Mesendoderm (in vitro differentiated cells): Measurements from ENCODE around the gene SNX8.
"Not testable (repeated sequence)": the region's sequence is repeated elsewhere in the genome, so short reads cannot be mapped to it uniquely, and the experiment has no call there.

Experiments used
- DNase-seq: peaks from one replicate; pipeline ENCODE4 v3.0.0; 2013
- H2AK5ac ChIP-seq: 2 replicates; pipeline ENCODE4 v1.6.1; 2013; ENCODE audit warnings: low read length, inconsistent platforms
- H2BK120ac ChIP-seq: 2 replicates; pipeline ENCODE4 v1.6.1; 2013; ENCODE audit warnings: low read depth, mild to moderate bottlenecking, low read length, moderate library complexity, mixed read lengths
- H2BK15ac ChIP-seq: replicated peaks from 2 replicates; pipeline ENCODE4 v1.6.1; 2013; ENCODE audit warnings: low read depth, mild to moderate bottlenecking, moderate library complexity
- H2BK5ac ChIP-seq: 2 replicates; pipeline ENCODE4 v1.6.1; 2013; ENCODE audit warnings: low read length, inconsistent platforms
- H3K18ac ChIP-seq: 2 replicates; pipeline ENCODE4 v1.6.1; 2013; ENCODE audit warnings: mild to moderate bottlenecking, low read length, mixed read lengths
- H3K23ac ChIP-seq: one replicate; pipeline ENCODE4 v1.6.1; 2013; ENCODE audit warnings: low read length
- H3K27ac ChIP-seq: 2 replicates; pipeline ENCODE4 v1.5.1; 2013; ENCODE audit warnings: low read depth, mild to moderate bottlenecking, inconsistent platforms, low read length, moderate library complexity
- H3K27me3 ChIP-seq: 2 replicates; pipeline ENCODE4 v1.6.1; 2013; ENCODE audit warnings: low read length, control low read depth, mild to moderate bottlenecking, inconsistent platforms; ENCODE audit not compliant: insufficient read depth, poor library complexity
- H3K36me3 ChIP-seq: 2 replicates; pipeline ENCODE4 v1.6.1; 2013; ENCODE audit warnings: low read length, inconsistent platforms; ENCODE audit not compliant: control insufficient read depth, insufficient read depth
- H3K4ac ChIP-seq: one replicate; pipeline ENCODE4 v1.6.1; 2013; ENCODE audit warnings: low read depth, mild to moderate bottlenecking, low read length, moderate library complexity
- H3K4me1 ChIP-seq: 2 replicates; pipeline ENCODE4 v1.6.1; 2013; ENCODE audit warnings: low read depth, low read length, inconsistent platforms; ENCODE audit not compliant: control insufficient read depth
- H3K4me2 ChIP-seq: 2 replicates; pipeline ENCODE4 v1.6.1; 2013; ENCODE audit warnings: low read length
- H3K4me3 ChIP-seq: 2 replicates; pipeline ENCODE4 v1.5.1; 2013; ENCODE audit warnings: mild to moderate bottlenecking, low read length
- H3K56ac ChIP-seq: one replicate; pipeline ENCODE4 v1.6.1; 2013; ENCODE audit warnings: low read length
- H3K79me1 ChIP-seq: 2 replicates; pipeline ENCODE4 v1.6.1; 2013; ENCODE audit warnings: low read length, inconsistent platforms
- H3K79me2 ChIP-seq: 2 replicates; pipeline ENCODE4 v1.6.1; 2013; ENCODE audit warnings: mild to moderate bottlenecking, low read length; ENCODE audit not compliant: control insufficient read depth, insufficient read depth
- H3K9ac ChIP-seq: 2 replicates; pipeline ENCODE4 v1.6.1; 2013; ENCODE audit warnings: low read length, inconsistent platforms
- H4K5ac ChIP-seq: one replicate; pipeline ENCODE4 v1.6.1; 2013; ENCODE audit warnings: low read length
- H4K8ac ChIP-seq: one replicate; pipeline ENCODE4 v1.6.1; 2013; ENCODE audit warnings: low read depth, mild to moderate bottlenecking, control low read depth, low read length, moderate library complexity
- WGBS: extraction: QIAGEN DNeasy Blood & Tissue Kit; methylation state at CpG from one replicate; pipeline ENCODE4 v1.1.7; 2013; ENCODE audit warnings: low lambda C conversion rate, missing lambda C conversion rate; ENCODE audit not compliant: insufficient coverage; ENCODE audit errors: extremely low coverage; 5-methylcytosine and 5-hydroxymethylcytosine counted together

The SNX8 gene

GRCh38 chr7:2305258-2305657 lies 9.0 kb downstream of the SNX8 start:
- H3K27me3 ChIP-seq, H2BK120ac ChIP-seq, H3K18ac ChIP-seq, H2BK15ac ChIP-seq, H3K27ac ChIP-seq, H3K56ac ChIP-seq, H3K79me1 ChIP-seq, H2BK5ac ChIP-seq, H3K9ac ChIP-seq, H3K4me3 ChIP-seq, H4K5ac ChIP-seq, H2AK5ac ChIP-seq, H3K79me2 ChIP-seq, H3K36me3 ChIP-seq, H3K23ac ChIP-seq, H3K4ac ChIP-seq, H4K8ac ChIP-seq, H3K4me1 ChIP-seq, DNase-seq, H3K4me2 ChIP-seq: not testable (repeated sequence)
- WGBS, result no CpG with 5 or more reads among the region's 6 CpGs

DNA sequence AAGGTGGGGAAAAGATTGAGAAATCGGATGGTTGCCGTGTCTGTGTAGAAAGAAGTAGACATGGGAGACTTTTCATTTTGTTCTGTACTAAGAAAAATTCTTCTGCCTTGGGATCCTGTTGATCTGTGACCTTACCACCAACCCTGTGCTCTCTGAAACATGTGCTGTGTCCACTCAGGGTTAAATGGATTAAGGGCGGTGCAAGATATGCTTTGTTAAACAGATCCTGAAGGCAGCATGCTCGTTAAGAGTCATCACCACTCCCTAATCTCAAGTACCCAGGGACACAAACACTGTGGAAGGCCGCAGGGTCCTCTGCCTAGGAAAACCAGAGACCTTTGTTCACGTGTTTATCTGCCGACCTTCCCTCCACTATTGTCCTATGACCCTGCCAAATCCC lies 10.7 kb downstream of the SNX8 start:
- not testable (repeated sequence) for H3K27me3 ChIP-seq, H3K4me2 ChIP-seq, H3K23ac ChIP-seq, H3K18ac ChIP-seq, H3K27ac ChIP-seq, H2AK5ac ChIP-seq, DNase-seq, H2BK5ac ChIP-seq, H3K79me2 ChIP-seq, H2BK120ac ChIP-seq, H3K56ac ChIP-seq, H4K5ac ChIP-seq, H3K4me3 ChIP-seq, H3K79me1 ChIP-seq, H2BK15ac ChIP-seq, H3K9ac ChIP-seq, H4K8ac ChIP-seq, H3K36me3 ChIP-seq, H3K4me1 ChIP-seq, H3K4ac ChIP-seq
- no CpG with 5 or more reads among the region's 7 CpGs for WGBS

DNA sequence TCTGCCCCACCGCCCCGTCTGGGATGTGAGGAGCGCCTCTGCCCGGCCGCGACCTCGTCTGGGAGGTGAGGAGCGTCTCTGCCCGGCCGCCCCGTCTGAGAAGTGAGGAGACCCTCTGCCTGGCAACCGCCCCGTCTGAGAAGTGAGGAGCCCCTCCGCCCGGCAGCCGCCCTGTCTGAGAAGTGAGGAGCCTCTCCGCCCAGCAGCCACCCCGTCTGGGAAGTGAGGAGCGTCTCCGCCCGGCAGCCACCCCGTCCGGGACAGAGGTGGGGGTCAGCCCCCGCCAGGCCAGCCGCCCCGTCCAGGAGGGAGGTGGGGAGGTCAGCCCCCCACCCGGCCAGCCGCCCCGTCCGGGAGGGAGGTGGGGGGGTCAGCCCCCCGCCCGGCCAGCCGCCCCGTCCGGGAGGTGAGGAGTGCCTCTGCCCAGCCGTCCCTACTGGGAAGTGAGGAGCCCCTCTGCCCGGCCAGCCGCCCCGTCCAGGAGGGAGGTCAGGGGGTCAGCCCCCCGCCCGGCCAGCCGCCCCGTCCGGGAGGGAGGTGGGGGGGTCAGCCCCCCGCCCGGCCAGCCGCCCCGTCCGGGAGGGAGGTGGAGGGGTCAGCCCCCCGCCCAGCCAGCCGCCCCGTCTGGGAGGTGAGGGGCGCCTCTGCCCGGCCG lies 11.4 kb downstream of the SNX8 start:
- H2BK15ac ChIP-seq, H3K27me3 ChIP-seq, DNase-seq, H3K4ac ChIP-seq, H3K4me2 ChIP-seq, H2BK120ac ChIP-seq, H4K8ac ChIP-seq, H3K9ac ChIP-seq, H3K36me3 ChIP-seq, H3K4me3 ChIP-seq, H3K79me1 ChIP-seq, H3K56ac ChIP-seq, H3K4me1 ChIP-seq, H3K27ac ChIP-seq, H3K18ac ChIP-seq, H2BK5ac ChIP-seq, H3K23ac ChIP-seq, H2AK5ac ChIP-seq, H4K5ac ChIP-seq, H3K79me2 ChIP-seq: not testable (repeated sequence)
- no CpG with 5 or more reads among the region's 55 CpGs for WGBS

DNA sequence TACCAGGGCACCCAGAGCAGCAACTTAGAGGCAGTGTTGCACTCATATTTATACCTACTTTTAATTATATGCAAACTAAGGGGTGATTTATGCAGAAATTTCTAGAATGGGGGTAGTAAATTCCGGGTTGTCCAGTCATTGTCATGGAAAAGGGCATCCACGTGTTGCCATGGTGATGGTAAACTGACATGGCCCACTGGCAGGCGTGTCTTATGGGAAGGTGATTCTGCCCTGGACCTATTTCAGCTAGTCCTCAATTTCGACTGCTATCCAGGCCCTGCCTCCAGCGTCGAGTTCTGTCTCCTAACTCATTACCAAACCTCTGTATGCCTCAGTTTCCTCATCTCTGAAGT lies 12.8 kb downstream of the SNX8 start:
- peak; percentile 86 for DNase-seq
- Histone ChIP-seq H3K9ac (no peak overlapping the region), H3K27ac (peak overlapping the region; percentile 17)

GRCh38 chr7:2299870-2300512 lies 14.2 kb downstream of the SNX8 start:
- Histone ChIP-seq H4K8ac (no peak overlapping the region), H3K36me3 (no peaks in the 10 kb centered on the region), H3K23ac (no peak overlapping the region), H2AK5ac (no peak overlapping the region), H2BK120ac (no peak overlapping the region), H2BK15ac (no peak overlapping the region), H3K4ac (no peak overlapping the region), H3K18ac (no peak overlapping the region), H3K27ac (no peak overlapping the region), H3K79me2 (no peaks in the 10 kb centered on the region), H2BK5ac (no peak overlapping the region), H3K9ac (no peak overlapping the region), H3K4me3 (no peak overlapping the region), H3K27me3 (no peaks in the 10 kb centered on the region), H3K4me1 (no peaks in the 10 kb centered on the region), H3K79me1 (peaks cover 2% of the 10 kb centered on the region), H3K56ac (no peak overlapping the region), H3K4me2 (no peak overlapping the region), H4K5ac (no peak overlapping the region)
- WGBS, result no CpG with 5 or more reads among the region's 9 CpGs
- no peak for DNase-seq

More for the DNA sequence above, 12.8 kb downstream of the SNX8 start:
- H4K5ac ChIP-seq, result no peak overlapping the region
- peaks cover 2% of the 10 kb centered on the region for H3K79me1 ChIP-seq
- H3K56ac ChIP-seq, result no peak overlapping the region
- no peak overlapping the region for H2AK5ac ChIP-seq
- H3K4me3 ChIP-seq, result no peak overlapping the region
- H3K79me2 ChIP-seq, result no peaks in the 10 kb centered on the region
- no peak overlapping the region for H3K4ac ChIP-seq
- H3K4me2 ChIP-seq, result no peak overlapping the region
- H3K23ac ChIP-seq, result no peak overlapping the region
- WGBS, result no CpG with 5 or more reads among the region's 6 CpGs
- H3K27me3 ChIP-seq, result no peaks in the 10 kb centered on the region
- no peaks in the 10 kb centered on the region for H3K4me1 ChIP-seq
- no peak overlapping the region for H4K8ac ChIP-seq
- no peak overlapping the region for H2BK120ac ChIP-seq
- H3K36me3 ChIP-seq, result no peaks in the 10 kb centered on the region
- H2BK15ac ChIP-seq, result no peak overlapping the region
- H2BK5ac ChIP-seq, result no peak overlapping the region
- no peak overlapping the region for H3K18ac ChIP-seq
